DMS53 treated with DMSO at 0.1 percent for 48 hours (cell line): ENCODE measurements around the gene XXYLT1.
"Not testable (repeated sequence)": the region's sequence is repeated elsewhere in the genome, so short reads cannot be mapped to it uniquely, and the experiment has no call there.

Source experiments
- DNase-seq: peaks from one replicate; lab custom pipeline; 2025; ENCODE audit not compliant: unreplicated experiment; lab: John Stamatoyannopoulos, UW

XXYLT1 gene

DNA sequence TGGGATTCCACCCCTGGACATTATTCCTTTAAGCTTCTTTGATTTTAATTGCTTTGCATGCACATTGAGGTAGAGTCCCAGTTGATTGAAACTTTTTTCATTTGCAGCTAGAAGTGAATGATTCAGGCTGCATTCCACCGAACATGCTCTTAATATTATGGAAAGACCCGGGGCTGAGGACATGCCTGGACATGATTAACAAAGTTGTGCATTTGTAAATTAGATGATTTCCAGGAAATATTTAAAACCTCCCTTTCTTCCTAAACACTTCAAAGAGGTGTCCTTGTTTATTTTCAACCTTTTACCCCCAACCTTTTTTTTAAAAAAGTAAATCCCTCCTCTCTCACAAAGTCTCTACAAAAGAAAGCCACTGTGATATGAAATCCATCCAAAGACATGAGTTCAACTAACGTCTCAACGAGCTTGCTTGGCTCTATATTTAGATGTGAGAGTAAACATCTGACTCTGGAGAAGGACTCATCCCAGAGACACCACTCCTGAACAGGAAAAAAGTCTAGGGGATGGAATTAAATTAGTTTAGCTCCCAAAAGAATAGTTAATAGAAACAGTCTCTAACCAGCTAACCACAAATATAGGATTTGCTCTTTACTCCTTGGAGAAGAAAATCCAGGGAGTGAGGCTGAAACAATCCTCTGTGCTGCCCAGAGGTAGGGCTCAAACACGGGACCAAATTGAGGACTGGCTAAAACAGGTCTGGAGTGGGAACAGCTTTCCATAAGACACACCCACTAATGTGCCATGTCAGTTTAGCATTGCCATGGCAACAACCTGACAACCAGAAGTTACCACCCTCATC is 83.1 kb downstream of the XXYLT1 start:
- DNase-seq, result no peak

DNA sequence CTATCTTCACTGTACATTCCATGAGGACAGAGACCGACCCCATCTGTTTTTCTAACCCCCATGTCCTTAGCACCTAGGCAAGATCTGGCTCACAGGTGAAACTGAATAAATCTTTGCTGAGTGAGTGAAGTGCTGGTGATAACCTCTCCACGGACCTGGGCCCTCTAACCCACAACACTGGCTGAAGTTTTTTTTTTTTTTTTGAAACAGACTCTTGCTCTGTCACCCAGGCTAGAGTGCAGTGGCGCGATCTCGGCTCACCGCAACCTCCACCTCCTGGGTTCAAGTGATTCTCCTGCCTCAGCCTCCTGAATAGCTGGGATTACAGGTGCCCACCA is 84.3 kb downstream of the XXYLT1 start:
- DNase-seq, result not testable (repeated sequence)

DNA sequence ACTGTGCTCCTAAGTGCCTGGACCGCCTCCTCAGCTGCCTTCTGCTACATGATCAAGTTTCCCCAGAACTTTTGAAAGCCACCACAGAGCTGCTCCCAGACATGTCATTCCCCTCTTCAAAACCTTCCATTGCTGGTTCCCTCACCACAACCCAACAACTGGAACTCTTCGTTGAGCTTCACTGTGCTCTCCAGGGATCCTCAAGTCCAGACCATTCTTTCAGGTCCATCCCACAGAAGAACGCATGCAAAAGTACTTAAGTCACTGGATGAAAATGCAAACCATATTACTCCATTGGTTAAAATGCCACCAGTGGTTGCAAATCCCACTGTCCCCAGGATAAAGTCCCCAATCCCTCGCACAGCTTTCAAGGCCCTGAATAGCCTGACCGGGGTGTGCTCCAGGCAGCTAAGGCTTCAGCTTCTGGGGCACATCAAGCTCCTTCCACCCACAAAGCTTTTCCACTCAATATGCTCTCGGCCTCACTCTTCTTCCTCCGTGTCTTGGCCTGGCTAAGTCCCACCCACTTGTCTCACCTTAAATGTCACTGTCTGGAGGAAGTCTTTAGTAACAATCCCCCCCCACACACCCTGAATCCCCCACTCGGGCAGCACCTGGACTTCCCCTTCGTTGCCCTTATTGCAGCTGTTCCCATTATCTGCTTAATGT is 84.8 kb downstream of the XXYLT1 start:
- no peak for DNase-seq

DNA sequence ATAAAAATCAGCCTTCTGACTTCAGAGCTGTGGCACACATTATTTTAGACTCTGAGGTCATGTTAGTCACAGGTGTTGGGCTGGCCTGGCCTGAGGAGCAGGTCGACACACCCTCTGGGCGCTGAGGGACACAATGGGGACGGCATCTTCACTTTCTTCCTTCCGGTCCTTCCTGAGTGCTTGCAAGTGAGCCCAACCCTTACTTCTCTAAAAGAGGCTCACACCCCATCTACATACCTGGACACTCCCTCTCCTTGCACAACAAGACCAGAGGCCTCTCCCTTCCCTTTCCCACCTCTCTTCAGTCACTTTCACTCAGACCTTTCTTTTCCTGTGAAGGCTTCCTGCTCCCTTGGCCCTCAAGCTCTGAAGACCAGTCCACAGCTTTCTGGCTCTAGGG is 85.4 kb downstream of the XXYLT1 start:
- no peak for DNase-seq

DNA sequence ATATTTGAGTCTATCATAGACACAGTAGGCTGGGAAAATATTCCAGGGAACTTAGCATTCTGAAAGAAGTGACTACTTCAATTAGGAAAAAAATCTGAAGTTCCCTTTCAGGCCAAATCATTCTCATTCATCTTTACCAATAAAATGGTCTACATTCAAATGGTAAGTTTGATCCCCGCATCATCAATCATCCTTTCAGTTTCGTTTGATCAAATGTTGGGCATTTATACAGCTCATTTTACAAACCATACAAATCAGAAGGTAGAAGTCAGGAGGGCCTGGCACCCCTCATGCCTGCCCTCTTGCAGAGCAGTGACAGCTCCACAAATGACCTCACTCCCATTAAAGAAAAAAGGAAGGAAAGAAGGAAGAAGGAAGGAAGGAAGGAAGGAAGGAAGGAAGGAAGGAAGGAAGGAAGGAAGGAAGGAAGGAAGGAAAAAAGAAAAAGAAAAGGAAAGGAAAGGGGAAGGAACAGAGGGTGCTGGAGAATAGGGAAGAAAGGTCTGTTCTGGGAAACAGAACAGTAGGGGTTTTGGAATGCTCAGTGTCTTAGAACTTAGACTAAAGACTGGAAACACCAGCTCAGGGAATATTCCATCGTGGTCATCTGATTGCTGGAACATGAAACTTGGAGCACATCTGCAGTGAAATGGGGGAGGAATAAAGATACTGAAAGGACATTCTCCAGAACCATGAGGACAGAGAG is 86.1 kb downstream of the XXYLT1 start:
- DNase-seq, result no peak

- no peak for DNase-seq
These were observed 87.7 kb downstream of the XXYLT1 start for GRCh38 chr3:195183071-195183776.

GRCh38 chr3:195182470-195182795 is 88.5 kb downstream of the XXYLT1 start:
- no peak for DNase-seq

GRCh38 chr3:195181741-195182469 is 89.1 kb downstream of the XXYLT1 start:
- no peak for DNase-seq

GRCh38 chr3:195181113-195181498 is 89.9 kb downstream of the XXYLT1 start:
- DNase-seq, result no peak

DNA sequence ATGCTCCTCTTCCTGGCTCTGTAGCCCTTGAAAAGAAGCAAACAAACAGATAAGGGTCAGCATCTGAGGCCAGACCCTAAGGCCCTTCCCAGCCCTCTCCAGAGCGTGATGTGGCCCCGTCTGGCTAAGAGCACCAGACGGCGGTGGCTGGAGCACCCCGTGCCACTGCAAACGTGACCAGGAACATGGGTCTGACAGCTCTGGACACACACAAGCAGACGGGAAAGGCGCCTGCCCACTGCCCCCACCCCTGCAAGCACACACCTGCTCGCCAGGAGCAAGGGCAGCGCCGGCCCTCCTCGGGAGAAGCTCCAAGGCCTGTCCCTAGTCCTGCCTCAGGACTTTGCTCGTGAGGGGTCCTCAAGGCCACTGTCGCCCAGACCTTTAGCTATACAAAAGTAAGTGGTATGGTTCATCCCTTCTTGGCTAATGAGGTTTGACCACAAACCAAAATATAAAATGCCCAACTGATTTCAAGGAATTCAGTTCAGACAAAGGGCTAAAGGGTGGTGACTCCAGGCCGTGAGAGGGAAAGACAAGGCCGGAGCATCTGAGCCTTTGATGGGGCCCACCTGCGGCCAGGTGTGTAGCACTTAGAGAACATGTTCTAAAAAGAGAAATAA is 90.4 kb downstream of the XXYLT1 start:
- DNase-seq, result no peak

GRCh38 chr3:195179776-195180489 is 91.0 kb downstream of the XXYLT1 start:
- no peak for DNase-seq

GRCh38 chr3:195178124-195178910 is 92.6 kb downstream of the XXYLT1 start:
- DNase-seq, result no peak

DNA sequence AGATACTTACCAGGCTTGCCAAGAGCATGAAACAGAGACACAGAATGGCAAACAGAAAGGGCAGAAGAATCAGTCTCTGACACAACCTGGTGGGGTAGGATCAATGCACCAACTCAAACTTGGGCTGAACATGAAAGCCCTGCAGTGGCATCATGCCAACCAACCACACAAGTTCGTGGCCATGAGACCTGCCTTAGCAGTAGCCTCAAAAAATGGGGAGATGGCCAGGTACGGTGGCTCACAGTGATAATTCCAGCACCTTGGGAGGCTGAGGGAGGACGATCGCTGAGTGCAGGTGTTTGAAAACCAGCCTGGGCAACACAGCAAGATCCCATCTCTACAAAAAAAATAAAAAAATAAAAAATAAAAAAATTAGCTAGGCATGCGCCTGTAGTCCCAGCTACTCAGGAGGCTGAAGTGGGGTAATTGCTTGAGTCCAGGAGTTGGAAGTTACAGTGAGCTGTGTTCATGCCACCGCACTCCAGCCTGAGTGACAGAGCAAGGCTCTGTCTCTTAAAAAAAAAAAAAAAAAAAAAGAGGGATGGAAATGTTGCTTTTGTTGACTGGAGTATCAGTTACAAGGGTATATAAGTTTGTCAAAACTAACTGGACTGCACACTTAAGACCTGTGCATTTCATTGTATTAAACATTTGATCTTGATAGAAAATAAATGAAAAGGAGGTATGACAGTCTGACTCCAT is 93.4 kb downstream of the XXYLT1 start:
- DNase-seq, result no peak

DNA sequence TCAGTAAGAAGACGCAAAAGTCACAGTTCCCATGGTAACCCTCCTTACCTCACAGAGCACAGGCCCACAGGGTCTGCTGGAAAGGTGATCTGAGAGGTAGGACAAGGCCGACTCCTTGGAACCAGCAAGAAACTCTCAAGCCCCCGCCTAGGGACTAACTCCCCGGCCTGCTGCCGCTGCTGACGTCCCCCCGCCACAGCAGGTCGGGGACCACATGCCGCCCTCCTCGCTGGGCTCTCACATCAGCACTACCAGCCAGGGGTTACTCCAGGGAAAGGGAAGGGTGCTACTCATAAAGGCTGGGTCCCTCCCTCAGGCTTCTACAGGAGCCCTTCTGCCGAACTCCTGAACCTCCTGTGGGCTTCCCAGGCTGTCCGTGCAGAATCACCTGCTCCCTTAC is 94.2 kb downstream of the XXYLT1 start:
- DNase-seq, result no peak

DNA sequence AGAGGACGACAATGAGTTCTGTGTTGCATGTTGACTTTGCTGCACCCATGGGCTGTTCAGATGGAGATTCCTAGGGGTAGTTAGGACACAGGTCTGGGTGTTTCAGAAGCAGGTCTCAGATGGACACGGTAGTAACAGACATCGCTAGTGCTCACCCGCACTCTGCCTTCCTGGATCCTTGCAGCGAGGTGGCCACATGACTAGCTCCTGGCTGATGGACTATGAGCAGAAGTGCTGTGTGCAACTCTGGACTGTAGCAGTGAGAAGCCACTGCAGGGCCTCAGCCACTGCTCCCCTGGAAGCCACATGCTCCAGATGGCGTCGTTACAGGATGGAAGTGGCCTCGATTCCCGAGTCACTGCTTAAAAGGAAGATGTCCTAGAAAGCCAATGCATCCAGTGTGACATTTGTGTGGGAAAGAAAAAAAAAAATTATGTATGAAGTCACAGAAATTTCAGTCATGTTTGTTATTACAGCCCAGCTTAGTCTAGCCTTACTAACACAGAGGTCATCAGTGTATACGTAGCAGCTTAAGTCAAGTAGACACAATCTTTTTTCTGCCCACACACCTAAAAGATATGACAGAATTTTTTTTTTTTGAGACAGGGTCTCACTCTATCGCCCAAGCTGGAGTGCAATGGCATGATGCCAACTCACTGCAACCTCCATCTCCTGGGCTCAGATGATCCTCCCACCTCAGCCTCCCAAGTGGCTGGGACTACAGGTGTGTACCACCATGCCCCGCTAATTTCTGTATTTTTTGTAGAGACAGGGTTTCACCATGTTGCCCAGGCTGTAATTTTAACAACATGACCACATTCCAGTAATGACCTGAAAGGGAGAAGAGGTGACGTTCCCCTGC is 95.3 kb downstream of the XXYLT1 start:
- DNase-seq, result no peak

DNA sequence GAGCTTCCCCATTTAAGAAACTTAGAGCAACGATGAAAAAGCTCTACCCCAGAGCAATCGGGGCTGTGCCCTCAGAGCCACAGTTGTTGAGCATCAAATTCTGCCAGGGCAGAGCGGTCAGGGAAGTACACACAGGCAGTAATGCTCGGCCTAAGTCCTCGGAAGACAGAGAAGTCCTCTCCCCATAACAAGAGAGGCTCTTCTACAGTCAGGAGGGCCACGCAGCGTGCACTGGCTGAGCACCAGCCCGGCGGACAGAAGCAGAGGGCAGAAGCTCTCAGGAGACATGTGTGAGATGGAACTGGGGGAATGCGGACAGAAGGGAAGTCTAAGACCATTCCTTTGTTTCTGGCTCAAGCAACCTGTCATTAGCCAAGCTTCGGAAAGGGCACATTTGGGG is 95.9 kb downstream of the XXYLT1 start:
- DNase-seq, result no peak

DNA sequence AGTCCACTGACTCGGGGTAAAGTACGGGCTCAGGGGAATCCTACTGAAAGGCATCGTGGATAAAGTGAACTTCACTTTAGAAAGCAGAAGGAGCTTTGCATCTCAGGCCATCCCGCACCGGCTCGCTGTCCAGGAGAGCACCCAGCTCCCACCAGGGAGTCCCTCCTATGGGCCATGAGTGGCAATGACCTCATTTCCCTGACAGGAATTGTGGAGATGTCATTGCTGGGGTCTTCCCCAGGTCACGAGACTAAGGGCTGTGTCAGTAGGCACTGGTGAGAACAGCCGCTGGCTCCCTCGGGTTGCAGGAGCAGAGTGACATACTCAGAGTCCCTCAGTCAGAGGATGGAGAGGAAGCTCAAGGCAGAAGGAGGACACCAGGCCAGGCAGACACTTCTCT is 97.3 kb downstream of the XXYLT1 start:
- no peak for DNase-seq

DNA sequence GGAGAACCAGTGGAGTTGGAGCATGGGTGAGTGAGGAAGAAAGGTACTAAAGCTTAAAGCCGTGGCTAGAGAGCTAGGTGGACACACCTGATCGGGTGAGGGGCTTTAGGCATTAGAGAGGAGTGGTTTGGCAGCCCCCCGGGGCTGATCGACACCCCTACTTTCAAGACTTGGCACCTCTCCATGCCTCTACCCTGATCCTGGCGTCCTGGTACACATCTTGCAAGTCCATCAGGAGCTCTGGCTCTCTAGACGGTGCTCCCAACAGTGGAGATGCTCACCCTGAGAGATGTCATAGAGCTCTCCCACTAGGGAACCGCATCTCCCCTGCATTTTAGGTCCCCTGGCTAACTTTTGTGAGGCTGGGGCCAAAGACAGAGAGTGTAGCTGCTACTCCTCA is 98.1 kb downstream of the XXYLT1 start:
- no peak for DNase-seq
